HG03097 (cell line): ENCODE measurements around the gene SLC25A25.
"Not testable (repeated sequence)": the region's sequence is repeated elsewhere in the genome, so short reads cannot be mapped to it uniquely, and the experiment has no call there.

ENCODE experiments used
- ATAC-seq: cut with Tn5 transposase; IDR thresholded peaks from one replicate; pipeline ENCODE4 v1.9.1; 2021; ENCODE audit not compliant: unreplicated experiment, low FRiP score

SLC25A25 gene

DNA sequence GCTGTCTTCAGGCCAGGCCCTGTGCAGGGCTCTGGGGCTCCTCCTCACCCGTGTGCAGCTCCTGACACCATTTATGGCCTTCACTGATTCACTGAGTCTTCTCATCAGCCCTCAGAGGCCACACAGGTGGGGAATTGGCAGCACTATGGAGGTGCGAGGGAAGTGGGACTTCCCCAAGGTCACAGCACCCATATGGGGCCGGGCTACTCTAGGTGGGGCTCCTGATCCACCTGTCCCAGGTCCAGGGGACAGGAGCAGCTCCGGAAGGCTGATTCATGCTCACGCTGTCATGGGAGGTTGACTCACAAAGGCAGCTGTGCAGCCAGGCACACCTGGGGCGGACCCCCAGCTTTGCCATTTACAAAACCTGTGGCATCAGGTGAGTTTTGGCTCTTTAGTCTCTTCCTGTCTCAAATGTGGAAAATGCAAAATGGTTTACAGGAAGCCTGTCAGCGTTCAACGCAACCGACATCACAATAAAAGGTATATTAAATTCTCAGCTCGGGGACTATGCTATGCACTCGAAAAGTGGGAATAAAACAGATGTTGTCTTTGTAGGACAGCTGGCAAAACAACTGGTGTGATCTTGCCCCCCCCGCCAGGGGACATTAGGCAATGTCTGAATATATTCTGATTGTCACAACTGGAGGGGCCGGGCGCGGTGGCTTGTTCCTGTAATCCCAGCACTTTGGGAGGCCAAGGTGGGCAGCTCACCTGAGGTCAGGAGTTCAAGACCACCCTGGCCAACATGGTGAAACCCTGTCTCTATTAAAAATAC lies 15.9 kb upstream of the SLC25A25 start:
- no peak for ATAC-seq

- no peak for ATAC-seq
Measured at GRCh38 chr9:128053560-128053959, 14.5 kb upstream of the SLC25A25 start.

DNA sequence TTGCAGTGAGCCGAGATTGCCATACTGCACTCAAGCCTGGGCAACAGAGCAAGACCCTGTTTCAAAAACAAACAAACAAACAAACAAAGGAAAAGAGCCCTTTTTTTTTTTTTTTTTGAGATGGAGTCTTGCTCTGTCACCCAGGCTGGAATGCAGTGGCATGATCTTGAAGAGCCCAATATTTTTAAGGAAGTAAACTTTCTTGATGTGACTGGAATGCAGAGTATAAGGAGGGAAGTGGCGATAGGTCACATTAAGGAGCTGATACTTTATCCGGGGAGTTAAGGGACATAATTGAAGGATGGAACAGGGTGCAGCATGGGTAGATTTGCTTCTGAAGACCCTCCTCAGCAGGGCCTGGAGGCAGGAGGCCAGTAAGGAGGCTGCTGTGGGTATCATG lies 13.9 kb upstream of the SLC25A25 start:
- no peak for ATAC-seq

DNA sequence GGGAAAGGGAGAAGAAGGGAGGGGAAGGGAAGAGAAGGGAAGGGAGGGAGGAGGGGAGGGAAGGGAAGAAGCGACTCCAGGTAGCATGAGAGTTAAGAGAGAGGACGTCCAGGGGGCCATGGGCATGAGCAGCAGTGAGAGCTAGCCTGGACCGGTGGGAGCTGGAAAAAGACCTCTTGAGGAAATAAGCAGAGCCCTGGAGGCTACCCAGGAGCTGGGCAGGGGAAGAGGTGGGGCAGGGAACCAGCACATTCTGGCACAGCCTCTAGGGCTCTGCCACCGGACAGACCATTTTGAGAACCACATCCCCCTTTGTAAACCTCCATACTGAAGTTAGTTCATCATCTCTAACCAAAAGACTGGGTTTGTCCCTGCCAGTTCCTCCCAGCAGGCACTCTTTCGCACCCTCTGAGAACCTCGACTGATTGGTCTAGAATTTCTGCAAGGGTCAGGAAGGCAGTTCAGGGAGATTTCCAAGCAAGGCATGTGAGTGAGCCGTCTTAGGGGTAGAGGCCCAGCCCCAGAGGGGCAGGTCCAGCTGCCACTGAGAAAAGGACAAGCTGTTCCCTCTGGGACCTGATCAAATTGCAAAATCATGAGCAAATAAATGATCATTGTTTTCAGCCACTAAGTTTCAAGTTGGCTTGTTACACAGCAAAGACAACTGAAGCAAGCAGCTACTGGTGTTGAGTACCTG lies 12.5 kb upstream of the SLC25A25 start:
- ATAC-seq, result no peak

GRCh38 chr9:128056086-128056485 lies 11.9 kb upstream of the SLC25A25 start:
- ATAC-seq, result no peak

- no peak for ATAC-seq
Measured at GRCh38 chr9:128056887-128057723, 10.9 kb upstream of the SLC25A25 start.

GRCh38 chr9:128057724-128058409 lies 10.2 kb upstream of the SLC25A25 start:
- no peak for ATAC-seq

GRCh38 chr9:128059365-128059983 lies 8.6 kb upstream of the SLC25A25 start:
- no peak for ATAC-seq

DNA sequence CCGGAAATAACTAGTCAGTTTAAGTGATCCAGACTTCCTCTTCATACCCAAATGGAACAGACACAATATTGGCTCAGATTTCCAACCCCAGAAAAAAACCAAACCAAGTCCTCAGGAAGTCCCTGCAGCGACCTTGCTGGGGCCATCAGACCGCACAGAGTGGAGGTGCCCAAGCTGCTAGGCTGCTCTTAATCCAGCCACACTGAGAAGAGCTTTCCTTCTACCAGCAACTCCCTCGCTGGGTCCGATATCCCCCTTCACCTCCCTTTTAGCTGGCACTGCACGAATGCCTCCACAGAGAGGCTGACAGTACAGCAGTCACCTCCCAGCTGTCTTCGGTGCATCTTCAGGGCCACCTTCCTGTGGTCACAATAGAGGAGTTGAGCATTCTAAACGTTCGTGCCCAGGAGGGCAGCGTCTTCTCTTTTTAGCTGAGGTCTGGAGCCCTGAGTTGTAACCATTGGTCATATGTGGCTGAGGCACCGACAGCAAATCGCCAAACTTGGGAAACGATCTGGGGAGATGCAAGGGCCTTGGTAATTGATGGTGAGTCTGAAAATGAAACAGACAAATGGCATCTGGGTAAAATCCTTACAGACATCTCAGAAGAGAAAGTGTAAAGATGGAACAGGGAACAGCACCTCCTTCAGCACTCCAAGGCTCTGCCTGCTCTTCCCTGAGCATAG lies 6.6 kb upstream of the SLC25A25 start:
- ATAC-seq, result no peak

GRCh38 chr9:128062279-128062678 lies 5.8 kb upstream of the SLC25A25 start:
- no peak for ATAC-seq

GRCh38 chr9:128062846-128063831 lies 4.9 kb upstream of the SLC25A25 start:
- no peak for ATAC-seq

DNA sequence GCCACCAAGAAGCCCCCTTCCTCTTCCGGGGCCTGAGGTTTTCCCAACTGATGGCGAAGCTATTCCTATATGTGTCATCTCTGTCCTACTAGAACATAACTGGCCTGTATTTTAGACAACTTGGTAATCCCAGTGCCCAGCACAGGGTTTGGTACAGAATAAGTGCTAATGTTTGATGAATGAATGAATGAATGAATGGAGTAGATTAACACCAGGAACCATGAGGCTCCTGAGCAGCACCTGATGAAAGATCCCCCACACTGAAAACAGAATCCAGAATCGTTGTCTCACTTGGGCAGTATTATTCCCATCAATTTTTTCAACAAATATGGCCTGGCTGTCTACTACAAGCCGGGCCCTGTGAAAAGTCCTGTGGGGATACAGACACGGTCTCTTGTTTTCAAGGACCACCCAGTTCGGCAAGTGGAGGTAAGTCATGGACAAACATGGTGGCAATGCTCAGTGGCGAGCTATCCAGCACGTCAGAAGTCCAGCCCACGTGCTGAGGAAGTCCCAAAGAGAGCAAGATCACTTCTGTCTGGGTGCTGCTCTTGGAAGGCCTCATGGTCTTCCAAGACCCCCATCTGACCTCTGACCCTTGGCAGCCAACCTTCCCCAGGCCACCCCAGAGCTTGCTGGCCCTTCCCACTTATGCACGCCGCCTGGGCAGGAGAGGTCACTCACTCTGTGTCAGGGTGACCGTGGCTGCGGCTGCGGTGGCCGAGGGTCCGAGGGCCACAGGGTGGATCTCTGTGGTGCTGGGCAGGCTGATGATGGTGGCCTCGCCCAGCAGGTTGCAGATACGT lies 1.9 kb upstream of the SLC25A25 start:
- ATAC-seq, result no peak

GRCh38 chr9:128066713-128067644 lies 1.1 kb upstream of the SLC25A25 start, which contains the start of gene NAIF1:
NAIF1 (minus strand) TSS chr9:128067320; CDS start chr9:128067101, 219 bp downstream.
- ATAC-seq, result peak; percentile 64

GRCh38 chr9:128068386-128069205 lies 564 bp downstream of the SLC25A25 start:
- ATAC-seq, result peak; percentile 8

DNA sequence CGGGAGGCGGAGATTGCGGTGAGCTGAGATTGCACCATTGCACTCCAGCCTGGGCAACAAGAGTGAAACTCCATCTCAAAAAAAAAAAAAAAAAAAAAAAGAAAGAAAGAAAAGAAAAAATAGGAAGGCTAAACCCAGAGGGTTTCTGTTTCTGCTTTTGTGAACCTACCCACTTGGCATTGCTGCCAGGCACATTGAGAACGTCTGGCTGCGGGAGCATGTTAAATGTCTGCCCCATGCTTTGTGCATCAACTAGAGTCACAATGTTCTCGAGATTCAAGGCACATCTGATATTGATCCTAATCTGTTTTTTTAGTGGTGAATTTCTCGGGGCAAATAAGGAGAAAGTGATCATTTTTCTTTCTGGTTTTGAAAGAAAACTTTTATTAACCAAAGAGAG lies 2.8 kb downstream of the SLC25A25 start:
- ATAC-seq, result no peak

DNA sequence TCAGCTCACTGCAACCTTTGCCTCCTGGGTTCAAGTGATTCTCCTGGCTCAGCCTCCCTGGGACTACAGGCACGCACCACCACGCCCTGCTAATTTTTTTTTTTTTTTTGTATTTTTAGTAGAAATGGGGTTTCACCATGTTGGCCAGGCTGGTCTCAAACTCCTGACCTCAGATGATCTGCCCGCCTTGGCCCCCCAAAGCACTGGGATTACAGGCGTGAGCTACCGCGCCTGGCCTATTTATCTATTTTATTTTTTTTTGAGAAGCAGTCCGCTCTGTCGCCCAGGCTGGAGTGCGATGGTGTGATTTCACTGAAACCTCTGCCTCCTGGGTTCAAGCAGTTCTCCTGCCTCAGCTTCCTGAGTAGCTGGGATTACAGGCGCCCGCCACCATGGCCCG lies 3.4 kb downstream of the SLC25A25 start:
- not testable (repeated sequence) for ATAC-seq
